ENCODE results near the gene WAPL. TPM values are rescaled to one million over a fixed set of nuclear protein-coding genes. Genes with fewer than 3 reads are reported as not detected.

WAPL gene
- total and polyA plus RNA-seq, 2 donors (not counting 1 experiment from before 2014, with no cell fraction given) = 8.3 to 42.8 TPM

GRCh38 chr10:86522510-86522855, 891 bp upstream of the WAPL start:
- Histone ChIP-seq H3K36me3 (replicated peaks in 1 of 2; ENCODE audit: control extremely low read depth in 1 of 2, control insufficient read depth in 1 of 2, extremely low read depth in 1 of 2, insufficient read depth in 2 of 2, low read length in 1 of 2) (peaks cover 0 to 8% of the 10 kb centered on the region in 2 experiments), H3K27ac (ENCODE audit: low read length in 2 of 2) (no peak overlapping the region), H3K4me2 (replicated peaks; ENCODE audit: low read depth, low read length, poor library complexity, severe bottlenecking) (peak overlapping the region; percentile 85), H4K20me1 (ENCODE audit: control insufficient read depth, insufficient read depth, low read length, poor library complexity, severe bottlenecking) (peaks cover 36% of the 10 kb centered on the region), H3K9ac (ENCODE audit: low read length) (peak overlapping the region; percentile 93), H3K79me2 (ENCODE audit: control insufficient read depth, insufficient read depth, low read length) (peaks cover 40% of the 10 kb centered on the region), H3K4me3 (ENCODE audit: control extremely low read depth in 1 of 5, extremely low read depth in 1 of 5, insufficient read depth in 1 of 5, low read depth in 2 of 5, low read length in 4 of 5) (peak overlapping the region in 4 of 5 experiments; percentile 70 to 89 (median 80)), H2AFZ (ENCODE audit: insufficient read depth, low read depth, low read length, poor library complexity, severe bottlenecking) (peak overlapping the region; percentile 90), H3K9me3 (ENCODE audit: control extremely low read depth in 1 of 3, control insufficient read depth in 2 of 3, insufficient read depth in 1 of 3, low read length in 2 of 3) (no peaks in the 10 kb centered on the region), H3K27me3 (replicated peaks in 1 of 4; ENCODE audit: control extremely low read depth in 1 of 4, control insufficient read depth in 3 of 4, insufficient read depth in 4 of 4, low read length in 3 of 4) (peaks cover 0 to 1% (median 0%) of the 10 kb centered on the region in 4 experiments), H3K4me1 (ENCODE audit: control insufficient read depth in 2 of 2, insufficient read depth in 2 of 2, low read length in 2 of 2) (peaks cover 23 to 32% of the 10 kb centered on the region in 2 donors)
- POLR2A ChIA-PET = interaction anchor here (0.6 to 1.7 kb wide), 3 partner anchors 109 to 1297 kb away, joined by 3 to 8 read pairs (median 3); no protein-coding TSS in a partner anchor
- ATAC-seq (ENCODE audit: low read depth) = no peak
- no peaks in the 10 kb centered on the region for H3K9me3 Mint-ChIP-seq (ENCODE audit: insufficient read depth)
- peaks cover 31% of the 10 kb centered on the region for H3K4me1 Mint-ChIP-seq
- peak overlapping the region; percentile 86 for H3K4me3 Mint-ChIP-seq
- intact Hi-C loops (cut with micrococcal nuclease) = loop anchor here (5.0 kb wide), 2 partner anchors 65 to 70 kb away; no protein-coding TSS in a partner anchor
- no peak for DNase-seq
- H3K27me3 Mint-ChIP-seq = peaks cover 6% of the 10 kb centered on the region
- H3K27ac Mint-ChIP-seq = peak overlapping the region; percentile 61
- no peak for TF ChIP-seq CTCF (IDR thresholded peaks at IDR 0.05)
- TF ChIP-seq EZH2 (IDR thresholded peaks at IDR 0.05; ENCODE audit: borderline replicate concordance, insufficient read depth, low read depth, low read length, poor library complexity, severe bottlenecking) = no peak
- CTCF ChIA-PET = interaction anchor here (0.7 to 2.2 kb wide), 2 partner anchors 13 to 122 kb away, joined by 4 to 9 read pairs; no protein-coding TSS in a partner anchor
- WGBS (ENCODE audit: insufficient coverage) = 25% methylated on average over 4 of the region's 11 CpGs
